ENCODE results near the gene SLC25A36.

The SLC25A36 gene
- total RNA-seq, result 85.6 to 163 (median 90.9) reads per million in 3 donors

GRCh38 chr3:140941434-140942220 is at the start of gene SLC25A36:
Gene SLC25A36, plus strand, starts transcription at chr3:140941836. Its CDS starts 219 bp downstream, at chr3:140942055.
- DNase-seq, result peak; percentile 88 to 94 (median 93)
- no peaks in the 10 kb centered on the region for H3K27me3 ChIP-seq (replicated peaks; ENCODE audit: control insufficient read depth, insufficient read depth, low read length, poor library complexity, severe bottlenecking)
- H3K4me1 ChIP-seq (ENCODE audit: control insufficient read depth, insufficient read depth, low read length, poor library complexity, severe bottlenecking), result peaks cover 7% of the 10 kb centered on the region
- peak within 1 kb of the TSS; percentile 84 for H3K27ac ChIP-seq (ENCODE audit: insufficient read depth, low read length, poor library complexity, severe bottlenecking)
- peak within 1 kb of the TSS; percentile 97 for H3K4me3 ChIP-seq (ENCODE audit: insufficient read depth, low read depth, low read length, poor library complexity, severe bottlenecking)
- H3K36me3 ChIP-seq (ENCODE audit: control insufficient read depth, insufficient read depth, low read length), result no peaks in the 10 kb centered on the region
- no peaks in the 10 kb centered on the region for H3K9me3 ChIP-seq (ENCODE audit: control insufficient read depth, low read length)

GRCh38 chr3:140896997-140897396 is 44.6 kb upstream of the SLC25A36 start:
- Histone ChIP-seq H3K27ac (ENCODE audit: insufficient read depth, low read length, poor library complexity, severe bottlenecking) (no peak overlapping the region), H3K4me3 (ENCODE audit: insufficient read depth, low read depth, low read length, poor library complexity, severe bottlenecking) (no peak overlapping the region), H3K9me3 (ENCODE audit: control insufficient read depth, low read length) (no peaks in the 10 kb centered on the region), H3K4me1 (ENCODE audit: control insufficient read depth, insufficient read depth, low read length, poor library complexity, severe bottlenecking) (no peaks in the 10 kb centered on the region), H3K36me3 (ENCODE audit: control insufficient read depth, insufficient read depth, low read length) (no peaks in the 10 kb centered on the region), H3K27me3 (replicated peaks; ENCODE audit: control insufficient read depth, insufficient read depth, low read length, poor library complexity, severe bottlenecking) (peaks cover 4% of the 10 kb centered on the region)
- no peak for DNase-seq

- H3K27me3 ChIP-seq (replicated peaks; ENCODE audit: control insufficient read depth, insufficient read depth, low read length, poor library complexity, severe bottlenecking), result peaks cover 4% of the 10 kb centered on the region
- no peak overlapping the region for H3K4me3 ChIP-seq (ENCODE audit: insufficient read depth, low read depth, low read length, poor library complexity, severe bottlenecking)
- DNase-seq, result no peak
- H3K4me1 ChIP-seq (ENCODE audit: control insufficient read depth, insufficient read depth, low read length, poor library complexity, severe bottlenecking), result no peaks in the 10 kb centered on the region
- H3K9me3 ChIP-seq (ENCODE audit: control insufficient read depth, low read length), result no peaks in the 10 kb centered on the region
- H3K36me3 ChIP-seq (ENCODE audit: control insufficient read depth, insufficient read depth, low read length), result no peaks in the 10 kb centered on the region
- H3K27ac ChIP-seq (ENCODE audit: insufficient read depth, low read length, poor library complexity, severe bottlenecking), result no peak overlapping the region
These were observed 43.1 kb upstream of the SLC25A36 start for GRCh38 chr3:140898340-140899180.

- Histone ChIP-seq H3K4me3 (ENCODE audit: insufficient read depth, low read depth, low read length, poor library complexity, severe bottlenecking) (no peak overlapping the region), H3K27ac (ENCODE audit: insufficient read depth, low read length, poor library complexity, severe bottlenecking) (no peak overlapping the region), H3K4me1 (ENCODE audit: control insufficient read depth, insufficient read depth, low read length, poor library complexity, severe bottlenecking) (no peaks in the 10 kb centered on the region), H3K9me3 (ENCODE audit: control insufficient read depth, low read length) (no peaks in the 10 kb centered on the region), H3K36me3 (ENCODE audit: control insufficient read depth, insufficient read depth, low read length) (no peaks in the 10 kb centered on the region), H3K27me3 (replicated peaks; ENCODE audit: control insufficient read depth, insufficient read depth, low read length, poor library complexity, severe bottlenecking) (peaks cover 4% of the 10 kb centered on the region)
- no peak for DNase-seq
These were observed 42.3 kb upstream of the SLC25A36 start for GRCh38 chr3:140899363-140899762.

- no peaks in the 10 kb centered on the region for H3K27me3 ChIP-seq (replicated peaks; ENCODE audit: control insufficient read depth, insufficient read depth, low read length, poor library complexity, severe bottlenecking)
- no peaks in the 10 kb centered on the region for H3K4me1 ChIP-seq (ENCODE audit: control insufficient read depth, insufficient read depth, low read length, poor library complexity, severe bottlenecking)
- H3K4me3 ChIP-seq (ENCODE audit: insufficient read depth, low read depth, low read length, poor library complexity, severe bottlenecking), result no peak overlapping the region
- H3K27ac ChIP-seq (ENCODE audit: insufficient read depth, low read length, poor library complexity, severe bottlenecking), result no peak overlapping the region
- H3K36me3 ChIP-seq (ENCODE audit: control insufficient read depth, insufficient read depth, low read length), result no peaks in the 10 kb centered on the region
- no peaks in the 10 kb centered on the region for H3K9me3 ChIP-seq (ENCODE audit: control insufficient read depth, low read length)
- no peak for DNase-seq
These were observed 38.8 kb upstream of the SLC25A36 start for GRCh38 chr3:140902791-140903190.

GRCh38 chr3:140903196-140903595 is 38.4 kb upstream of the SLC25A36 start:
- H3K9me3 ChIP-seq (ENCODE audit: control insufficient read depth, low read length), result no peaks in the 10 kb centered on the region
- H3K27ac ChIP-seq (ENCODE audit: insufficient read depth, low read length, poor library complexity, severe bottlenecking), result no peak overlapping the region
- no peaks in the 10 kb centered on the region for H3K4me1 ChIP-seq (ENCODE audit: control insufficient read depth, insufficient read depth, low read length, poor library complexity, severe bottlenecking)
- H3K27me3 ChIP-seq (replicated peaks; ENCODE audit: control insufficient read depth, insufficient read depth, low read length, poor library complexity, severe bottlenecking), result no peaks in the 10 kb centered on the region
- H3K4me3 ChIP-seq (ENCODE audit: insufficient read depth, low read depth, low read length, poor library complexity, severe bottlenecking), result no peak overlapping the region
- DNase-seq, result no peak
- H3K36me3 ChIP-seq (ENCODE audit: control insufficient read depth, insufficient read depth, low read length), result no peaks in the 10 kb centered on the region

GRCh38 chr3:140904521-140904920 is 37.1 kb upstream of the SLC25A36 start:
- no peak for DNase-seq
- Histone ChIP-seq H3K9me3 (ENCODE audit: control insufficient read depth, low read length) (no peaks in the 10 kb centered on the region), H3K4me1 (ENCODE audit: control insufficient read depth, insufficient read depth, low read length, poor library complexity, severe bottlenecking) (no peaks in the 10 kb centered on the region), H3K4me3 (ENCODE audit: insufficient read depth, low read depth, low read length, poor library complexity, severe bottlenecking) (no peak overlapping the region), H3K27me3 (replicated peaks; ENCODE audit: control insufficient read depth, insufficient read depth, low read length, poor library complexity, severe bottlenecking) (no peaks in the 10 kb centered on the region), H3K36me3 (ENCODE audit: control insufficient read depth, insufficient read depth, low read length) (no peaks in the 10 kb centered on the region), H3K27ac (ENCODE audit: insufficient read depth, low read length, poor library complexity, severe bottlenecking) (no peak overlapping the region)

- Histone ChIP-seq H3K27ac (ENCODE audit: insufficient read depth, low read length, poor library complexity, severe bottlenecking) (no peak overlapping the region), H3K4me3 (ENCODE audit: insufficient read depth, low read depth, low read length, poor library complexity, severe bottlenecking) (no peak overlapping the region), H3K27me3 (replicated peaks; ENCODE audit: control insufficient read depth, insufficient read depth, low read length, poor library complexity, severe bottlenecking) (no peaks in the 10 kb centered on the region), H3K36me3 (ENCODE audit: control insufficient read depth, insufficient read depth, low read length) (no peaks in the 10 kb centered on the region), H3K9me3 (ENCODE audit: control insufficient read depth, low read length) (no peaks in the 10 kb centered on the region), H3K4me1 (ENCODE audit: control insufficient read depth, insufficient read depth, low read length, poor library complexity, severe bottlenecking) (no peaks in the 10 kb centered on the region)
- DNase-seq, result no peak
These were observed 36.1 kb upstream of the SLC25A36 start for GRCh38 chr3:140905559-140905958.

GRCh38 chr3:140906785-140907184 is 34.9 kb upstream of the SLC25A36 start:
- Histone ChIP-seq H3K27ac (ENCODE audit: insufficient read depth, low read length, poor library complexity, severe bottlenecking) (no peak overlapping the region), H3K27me3 (replicated peaks; ENCODE audit: control insufficient read depth, insufficient read depth, low read length, poor library complexity, severe bottlenecking) (no peaks in the 10 kb centered on the region), H3K4me3 (ENCODE audit: insufficient read depth, low read depth, low read length, poor library complexity, severe bottlenecking) (no peak overlapping the region), H3K9me3 (ENCODE audit: control insufficient read depth, low read length) (no peaks in the 10 kb centered on the region), H3K36me3 (ENCODE audit: control insufficient read depth, insufficient read depth, low read length) (no peaks in the 10 kb centered on the region), H3K4me1 (ENCODE audit: control insufficient read depth, insufficient read depth, low read length, poor library complexity, severe bottlenecking) (no peaks in the 10 kb centered on the region)
- no peak for DNase-seq

- no peak overlapping the region for H3K4me3 ChIP-seq (ENCODE audit: insufficient read depth, low read depth, low read length, poor library complexity, severe bottlenecking)
- no peak for DNase-seq
- no peaks in the 10 kb centered on the region for H3K4me1 ChIP-seq (ENCODE audit: control insufficient read depth, insufficient read depth, low read length, poor library complexity, severe bottlenecking)
- no peaks in the 10 kb centered on the region for H3K9me3 ChIP-seq (ENCODE audit: control insufficient read depth, low read length)
- H3K27me3 ChIP-seq (replicated peaks; ENCODE audit: control insufficient read depth, insufficient read depth, low read length, poor library complexity, severe bottlenecking), result no peaks in the 10 kb centered on the region
- no peak overlapping the region for H3K27ac ChIP-seq (ENCODE audit: insufficient read depth, low read length, poor library complexity, severe bottlenecking)
- no peaks in the 10 kb centered on the region for H3K36me3 ChIP-seq (ENCODE audit: control insufficient read depth, insufficient read depth, low read length)
These were observed 30.8 kb upstream of the SLC25A36 start for GRCh38 chr3:140910860-140911259.

All from effector memory CD4-positive, alpha-beta T cell (primary cell).